GM10266 (cell line): ENCODE measurements around the gene TF.

ENCODE experiments used
- DNase-seq: peaks from one replicate; pipeline ENCODE4 v3.0.0; 2012; ENCODE audit errors: extremely low spot score
- TF ChIP-seq, protein P1 (sequence below): IDR thresholded peaks from 2 replicates; pipeline ENCODE4 v1.5.1; 2012; ENCODE audit warnings: mild to moderate bottlenecking, low read depth; ENCODE audit not compliant: control insufficient read depth, insufficient read depth; ENCODE audit errors: missing control alignments

The TF gene

DNA sequence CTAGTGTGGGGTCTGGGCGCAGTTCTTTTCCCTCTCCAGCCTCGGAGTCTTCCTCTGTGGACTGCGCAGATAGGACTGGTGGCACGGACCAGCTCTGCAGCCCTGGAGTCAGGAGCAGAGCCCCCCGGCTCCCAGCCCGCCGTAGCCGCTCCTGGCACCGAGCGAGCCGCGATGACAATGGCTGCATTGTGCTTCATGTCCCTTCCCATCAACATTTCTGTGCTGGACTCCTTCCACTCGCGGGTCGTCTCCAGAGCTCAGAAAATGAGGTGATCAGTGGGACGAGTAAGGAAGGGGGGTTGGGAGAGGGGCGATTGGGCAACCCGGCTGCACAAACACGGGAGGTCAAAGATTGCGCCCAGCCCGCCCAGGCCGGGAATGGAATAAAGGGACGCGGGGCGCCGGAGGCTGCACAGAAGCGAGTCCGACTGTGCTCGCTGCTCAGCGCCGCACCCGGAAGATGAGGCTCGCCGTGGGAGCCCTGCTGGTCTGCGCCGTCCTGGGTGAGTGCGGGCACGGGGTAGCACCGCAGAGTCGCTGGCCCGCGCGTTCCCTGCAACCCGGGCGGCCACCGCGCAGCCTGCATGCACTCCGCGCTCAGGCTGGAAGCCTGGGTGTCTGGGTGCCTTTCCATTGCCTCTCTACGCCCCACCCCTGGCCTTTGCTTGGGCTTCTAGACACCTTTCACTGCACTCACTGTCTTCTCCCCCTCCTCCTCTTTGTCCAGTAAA lies at the start of gene TF:
TSS of gene TF (plus strand) at position 413 of the 731 bp plus-strand sequence. CDS start at position 461, 48 bp downstream.
- DNase-seq: no peak
- TF ChIP-seq, protein P1, sequence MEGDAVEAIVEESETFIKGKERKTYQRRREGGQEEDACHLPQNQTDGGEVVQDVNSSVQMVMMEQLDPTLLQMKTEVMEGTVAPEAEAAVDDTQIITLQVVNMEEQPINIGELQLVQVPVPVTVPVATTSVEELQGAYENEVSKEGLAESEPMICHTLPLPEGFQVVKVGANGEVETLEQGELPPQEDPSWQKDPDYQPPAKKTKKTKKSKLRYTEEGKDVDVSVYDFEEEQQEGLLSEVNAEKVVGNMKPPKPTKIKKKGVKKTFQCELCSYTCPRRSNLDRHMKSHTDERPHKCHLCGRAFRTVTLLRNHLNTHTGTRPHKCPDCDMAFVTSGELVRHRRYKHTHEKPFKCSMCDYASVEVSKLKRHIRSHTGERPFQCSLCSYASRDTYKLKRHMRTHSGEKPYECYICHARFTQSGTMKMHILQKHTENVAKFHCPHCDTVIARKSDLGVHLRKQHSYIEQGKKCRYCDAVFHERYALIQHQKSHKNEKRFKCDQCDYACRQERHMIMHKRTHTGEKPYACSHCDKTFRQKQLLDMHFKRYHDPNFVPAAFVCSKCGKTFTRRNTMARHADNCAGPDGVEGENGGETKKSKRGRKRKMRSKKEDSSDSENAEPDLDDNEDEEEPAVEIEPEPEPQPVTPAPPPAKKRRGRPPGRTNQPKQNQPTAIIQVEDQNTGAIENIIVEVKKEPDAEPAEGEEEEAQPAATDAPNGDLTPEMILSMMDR: no peak

DNA sequence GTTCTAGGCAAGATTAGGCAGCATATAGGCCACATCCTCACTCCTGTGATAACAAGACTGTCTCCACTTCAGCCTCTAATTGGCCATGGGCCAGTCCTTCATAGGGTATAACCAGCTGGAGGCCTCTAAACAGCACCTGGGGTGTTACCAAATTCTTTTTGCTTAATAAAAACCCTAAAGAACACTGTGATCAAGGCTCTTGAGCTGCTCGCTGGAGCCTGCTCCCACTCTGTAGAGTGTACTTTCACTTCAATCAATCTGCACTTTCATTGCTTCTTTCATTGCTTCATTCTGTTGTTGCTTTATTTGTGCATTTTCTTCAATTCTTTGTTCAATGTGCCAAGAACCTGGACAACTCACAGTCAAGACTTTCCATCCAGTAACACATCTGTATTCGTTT lies 48.2 kb upstream of the TF start:
- TF ChIP-seq, protein P1: no peak
- no peak for DNase-seq

DNA sequence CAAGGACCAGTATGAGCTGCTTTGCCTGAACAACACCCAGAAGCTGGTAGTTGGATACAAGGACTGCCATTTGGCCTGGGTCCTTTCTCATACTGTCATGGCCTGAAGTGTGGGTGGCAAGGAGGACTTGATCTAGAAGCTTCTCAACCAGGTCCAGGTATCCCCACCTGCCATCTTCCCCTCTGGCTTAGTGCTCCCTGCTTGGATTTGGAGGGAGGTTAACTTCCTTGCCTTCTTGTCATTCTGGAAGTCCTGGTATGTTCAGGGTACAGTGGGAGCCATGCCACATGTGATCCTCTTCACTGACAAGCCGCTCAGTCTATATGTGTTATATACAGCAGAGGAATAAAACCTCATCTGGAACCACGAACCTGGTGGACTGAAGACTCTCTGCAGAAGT lies 46.7 kb upstream of the TF start:
- DNase-seq: no peak
- TF ChIP-seq, protein P1: no peak

DNA sequence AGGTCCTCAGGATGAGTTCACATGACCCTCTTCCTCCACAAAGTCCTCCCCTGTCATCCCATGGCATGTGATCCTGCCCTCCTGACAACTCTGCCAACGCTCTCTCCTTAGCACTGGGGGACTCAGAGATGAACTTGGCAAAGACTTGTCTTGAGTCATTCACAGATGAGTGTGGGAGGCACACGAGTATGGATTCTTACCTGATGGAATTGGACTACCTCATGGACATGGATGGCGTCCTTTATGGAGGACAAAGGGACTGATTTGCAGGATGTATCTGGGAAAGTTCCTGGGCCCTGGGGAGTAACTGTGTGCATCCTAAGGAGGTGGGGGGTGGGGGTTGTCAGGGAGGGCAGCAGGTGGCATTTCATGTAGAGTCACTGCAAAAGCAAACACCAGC lies 46.3 kb upstream of the TF start:
- no peak for DNase-seq
- TF ChIP-seq, protein P1: no peak

DNA sequence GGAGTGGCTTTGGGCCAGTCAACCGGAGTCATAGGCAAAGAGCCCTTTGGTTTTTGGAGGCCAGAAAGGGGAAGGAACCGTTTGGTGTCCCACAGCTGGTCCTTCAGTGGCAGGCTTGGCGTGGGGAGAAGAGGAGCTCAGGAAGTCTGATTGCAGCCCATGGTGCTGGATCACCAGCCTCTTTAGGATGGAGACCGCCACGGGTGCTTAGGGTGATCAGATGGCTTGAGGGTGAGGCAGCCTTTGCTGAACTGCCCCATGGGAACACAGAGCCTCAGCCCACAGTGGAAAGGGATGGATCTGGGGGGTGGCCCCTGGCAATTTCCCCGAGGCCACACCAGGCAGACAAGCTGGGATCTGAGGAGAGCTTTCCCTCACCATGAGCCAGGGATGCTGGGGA lies 45.8 kb upstream of the TF start:
- no peak for DNase-seq
- TF ChIP-seq, protein P1: no peak

DNA sequence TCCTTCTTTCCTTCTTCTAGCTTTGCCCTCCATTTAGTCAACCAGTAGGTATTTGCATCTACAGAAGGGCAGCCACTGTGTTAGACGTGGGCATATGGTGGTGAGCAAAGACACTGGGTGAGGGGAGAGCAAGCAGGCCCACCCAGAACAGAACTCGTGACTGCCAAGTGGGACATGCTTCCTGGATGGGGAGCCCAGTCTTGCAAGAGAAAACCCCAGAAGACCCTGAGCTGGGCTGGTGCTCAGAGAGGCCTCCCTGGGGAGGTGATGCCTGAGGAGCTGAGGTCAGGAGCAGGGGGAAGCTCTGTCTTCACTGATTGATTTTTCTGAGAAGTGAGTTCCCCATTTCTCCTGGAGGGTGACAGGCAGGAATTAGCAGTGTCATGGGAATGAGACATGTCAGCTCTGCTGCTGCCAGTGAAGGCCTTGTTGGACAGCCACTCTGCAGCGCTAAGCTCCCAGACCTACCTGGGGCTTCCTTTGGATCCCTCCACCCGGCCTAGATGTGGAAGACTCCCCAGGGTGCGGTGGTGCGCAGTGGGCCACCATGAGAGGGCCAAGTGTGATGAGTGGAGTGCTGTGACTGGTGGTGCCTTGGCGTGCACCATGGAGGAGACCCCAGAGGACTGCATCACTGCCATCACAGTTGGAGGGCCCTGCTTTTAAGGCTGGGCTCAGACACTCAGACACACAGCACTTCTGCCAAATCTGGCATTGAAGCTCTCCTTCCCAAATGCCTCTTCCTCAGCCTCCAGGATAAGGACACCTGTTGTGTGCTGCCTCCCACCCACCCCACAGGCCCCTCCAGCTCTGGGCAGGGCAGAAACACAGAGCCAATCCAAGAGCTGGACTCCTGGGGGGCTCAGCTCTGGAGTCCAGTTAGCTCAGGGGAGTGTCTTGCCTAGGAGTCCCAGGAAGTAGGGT lies 44.5 kb upstream of the TF start:
- TF ChIP-seq, protein P1: no peak
- no peak for DNase-seq

DNA sequence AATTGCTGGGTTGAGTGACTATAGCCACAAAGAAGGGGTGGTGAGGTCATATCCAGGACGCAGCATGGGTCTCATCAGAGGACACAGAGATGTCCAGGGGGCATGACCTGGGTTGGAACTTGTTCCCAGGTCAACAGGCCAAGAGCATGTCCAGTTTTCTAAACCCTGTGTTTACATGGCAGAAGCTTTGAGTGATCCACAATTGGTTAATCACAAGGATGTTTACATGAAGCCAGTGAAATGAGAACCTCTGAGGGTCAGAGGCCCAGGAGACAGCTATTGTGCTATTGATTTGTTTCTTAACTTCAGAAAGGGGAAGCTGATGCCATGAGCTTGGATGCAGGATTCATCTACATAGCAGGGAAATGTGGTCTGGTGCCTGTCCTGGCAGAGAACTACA lies 42.3 kb upstream of the TF start:
- DNase-seq: no peak

More for the DNA sequence above, 42.3 kb upstream of the TF start:
- TF ChIP-seq, protein P1: no peak
